ENCODE results near the gene INPP5D.

GRCh38 chr2:233079473-233079877 is 19.3 kb downstream of the INPP5D start:
- TF ChIP-seq POLR2A (IDR thresholded peaks at IDR 0.05; ENCODE audit: low read length), result no peak
- TF ChIP-seq GATA1 (IDR thresholded peaks at IDR 0.05; ENCODE audit: low read depth, low read length), result no peak

Data from erythroblast (primary cell).